Activated CD4-positive, alpha-beta T cell treated with anti-CD3 and anti-CD28 coated beads, Interleukin-2, amount 50 U/mL, for 1 hour (primary cell): ENCODE data around the gene SECTM1.
"Not testable (repeated sequence)": the region's sequence is repeated elsewhere in the genome, so short reads cannot be mapped to it uniquely, and the experiment has no call there.

Experiments used
- DNase-seq: peaks from one replicate; pipeline ENCODE4 v3.0.0-alpha.2; 2020

Gene SECTM1

DNA sequence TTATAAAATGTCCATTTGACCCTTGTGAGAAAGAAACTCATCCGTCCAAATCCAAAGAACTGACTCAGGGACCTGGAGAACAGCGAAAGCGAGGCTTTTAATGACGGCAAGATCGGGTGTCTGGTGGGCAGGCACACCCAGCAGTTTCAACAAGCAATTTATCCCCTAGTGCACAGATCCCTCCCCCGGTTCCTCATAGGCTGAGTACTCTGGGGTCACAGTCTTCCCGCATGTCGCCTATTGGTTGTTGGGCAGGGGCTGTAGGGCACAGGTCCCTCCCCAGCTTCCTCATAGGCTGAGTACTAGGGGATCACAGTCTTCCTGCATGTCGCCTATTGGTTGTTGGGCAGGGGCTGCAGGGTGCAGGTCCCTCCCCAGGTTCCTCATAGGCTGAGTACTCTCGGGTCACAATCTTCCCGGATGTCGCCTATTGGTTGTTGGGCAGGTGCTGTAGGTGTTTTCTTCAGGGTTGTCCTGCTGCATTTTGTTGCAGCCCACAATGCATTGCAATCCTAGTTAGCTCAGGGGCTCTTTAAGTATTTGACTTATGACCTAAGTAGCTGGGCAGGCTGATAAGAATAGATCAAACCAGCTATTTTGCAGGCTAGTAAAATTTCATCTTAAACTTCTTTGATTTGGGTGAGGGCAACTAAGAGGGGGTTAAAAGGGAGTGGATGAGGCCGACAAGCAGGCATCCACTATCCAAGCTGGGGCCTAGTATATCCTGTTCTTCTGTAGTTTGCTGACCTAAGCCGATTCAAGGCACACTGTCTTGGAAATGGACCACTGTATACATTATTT lies 34.4 kb upstream of the SECTM1 start:
- DNase-seq, result no peak

DNA sequence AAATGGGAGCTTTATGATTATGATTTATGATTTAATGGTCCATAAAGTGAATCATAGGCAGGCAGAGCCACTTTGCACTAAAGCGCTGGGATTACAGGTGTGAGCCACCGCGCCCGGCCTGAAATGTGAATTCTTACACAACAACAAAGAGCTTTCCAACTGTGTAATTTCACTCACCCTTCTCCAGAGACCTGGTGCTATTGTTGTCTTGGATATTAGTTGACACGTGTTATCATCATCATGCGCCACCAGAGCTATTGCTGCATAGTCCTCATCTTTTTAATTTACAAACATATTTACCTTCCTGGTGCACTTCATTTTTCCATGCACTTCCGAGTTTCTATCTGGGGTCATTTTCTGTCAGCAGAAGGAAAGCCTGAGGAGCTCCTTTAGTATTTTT lies 33.2 kb upstream of the SECTM1 start:
- DNase-seq, result no peak

- no peak for DNase-seq
Measured at GRCh38 chr17:82365606-82366295, 32.2 kb upstream of the SECTM1 start.

DNA sequence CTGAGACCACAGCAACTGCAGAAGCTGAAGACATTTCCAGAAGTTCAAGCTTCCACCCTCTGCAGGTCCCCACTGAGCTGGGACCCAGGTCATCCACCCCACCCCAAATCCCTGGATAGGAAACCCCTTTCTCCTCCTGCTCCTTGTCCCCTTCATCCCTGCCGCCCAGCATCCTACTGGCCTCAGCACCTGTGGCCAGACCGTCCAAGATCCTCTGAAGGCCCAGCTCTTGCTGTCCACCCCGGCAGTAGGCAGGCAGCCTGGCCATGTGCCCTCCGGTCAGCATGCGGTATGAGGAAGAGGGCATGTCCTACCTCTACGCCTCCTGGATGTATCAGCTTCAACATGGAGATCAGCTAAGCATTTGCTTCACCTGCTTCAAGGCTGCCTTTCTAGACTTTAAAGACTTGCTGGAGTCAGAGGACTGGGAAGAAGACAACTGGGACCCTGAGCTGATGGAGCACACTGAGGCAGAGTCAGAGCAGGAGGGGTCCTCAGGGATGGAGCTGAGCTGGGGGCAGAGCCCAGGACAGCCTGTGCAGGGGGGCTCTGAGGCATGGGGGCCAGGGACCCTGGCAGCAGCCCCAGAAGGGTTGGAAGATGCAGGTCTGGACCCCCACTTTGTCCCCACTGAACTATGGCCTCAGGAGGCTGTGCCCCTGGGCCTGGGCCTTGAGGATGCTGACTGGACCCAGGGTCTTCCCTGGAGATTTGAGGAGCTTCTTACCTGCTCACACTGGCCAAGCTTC lies 28.5 kb upstream of the SECTM1 start:
- DNase-seq, result no peak

DNA sequence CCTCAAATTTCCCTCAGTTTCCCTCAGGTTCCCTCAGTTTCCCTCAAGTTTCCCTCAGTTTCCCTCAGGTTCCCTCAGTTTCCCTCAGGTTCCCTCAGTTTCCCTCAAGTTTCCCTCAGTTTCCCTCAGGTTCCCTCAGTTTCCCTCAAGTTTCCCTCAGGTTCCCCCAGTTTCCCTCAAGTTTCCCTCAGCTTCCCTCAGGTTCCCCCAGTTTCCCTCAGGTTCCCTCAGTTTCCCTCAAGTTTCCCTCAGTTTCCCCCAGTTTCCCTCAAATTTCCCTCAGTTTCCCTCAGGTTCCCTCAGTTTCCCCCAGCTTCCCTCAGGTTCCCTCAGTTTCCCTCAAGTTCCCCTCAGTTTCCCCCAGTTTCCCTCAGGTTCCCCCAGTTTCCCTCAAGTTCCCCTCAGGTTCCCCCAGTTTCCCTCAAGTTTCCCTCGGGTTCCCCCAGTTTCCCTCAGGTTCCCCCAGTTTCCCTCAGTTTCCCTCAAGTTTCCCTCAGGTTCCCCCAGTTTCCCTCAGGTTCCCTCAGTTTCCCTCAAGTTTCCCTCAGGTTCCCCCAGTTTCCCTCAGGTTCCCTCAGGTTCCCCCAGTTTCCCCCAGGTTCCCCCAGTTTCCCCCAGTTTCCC lies 26.0 kb upstream of the SECTM1 start:
- DNase-seq, result not testable (repeated sequence)

GRCh38 chr17:82358465-82359350 lies 25.1 kb upstream of the SECTM1 start, which contains the start of gene TEX19:
Gene TEX19, plus strand, starts transcription at chr17:82359247. Its CDS starts 2,904 bp downstream, at chr17:82362151.
- no peak for DNase-seq

DNA sequence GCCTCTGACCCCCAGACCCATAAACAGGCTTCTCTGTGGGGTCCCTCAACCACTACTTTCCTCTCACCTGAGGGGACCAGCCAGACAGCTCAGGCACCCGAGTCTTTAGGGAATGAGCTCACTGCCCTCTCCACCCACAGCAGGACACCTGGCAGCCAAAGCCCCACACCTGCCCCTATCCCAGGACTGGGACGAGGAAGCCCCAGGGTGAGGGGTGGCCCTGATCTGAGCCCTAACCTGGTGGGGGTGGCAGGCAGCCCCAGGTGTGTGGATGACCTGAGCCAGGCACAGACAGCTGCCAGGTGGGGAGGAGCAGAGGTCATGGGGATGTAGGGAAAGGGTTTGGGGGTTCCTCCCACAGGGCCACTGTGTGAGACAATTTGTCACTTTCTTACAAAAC lies 23.8 kb upstream of the SECTM1 start:
- no peak for DNase-seq

DNA sequence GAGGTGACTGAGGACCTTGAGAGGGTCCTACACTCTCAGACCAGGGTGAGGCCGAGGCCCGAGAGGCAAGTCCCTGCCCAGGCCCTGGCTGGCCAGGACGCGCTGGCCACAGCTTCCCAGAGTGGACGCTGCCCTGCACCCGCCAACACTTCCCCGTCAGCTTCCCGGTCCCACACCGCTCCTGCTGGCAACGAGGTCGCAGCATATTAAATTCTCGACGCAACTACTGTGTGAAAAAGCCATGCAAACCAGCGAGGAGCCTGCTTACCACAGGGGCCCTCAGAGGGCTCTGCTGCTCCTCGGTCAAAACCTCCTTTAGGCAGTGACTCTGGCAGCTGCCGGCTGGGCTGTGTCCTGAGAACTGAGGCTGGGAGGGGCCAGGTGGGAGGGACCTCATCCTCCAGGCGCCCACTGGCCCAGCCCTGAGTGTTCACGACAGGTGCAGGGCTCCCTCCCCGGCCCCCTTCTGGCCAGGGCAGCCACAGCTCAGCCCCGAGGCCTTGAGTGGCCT lies 23.3 kb upstream of the SECTM1 start:
- DNase-seq, result no peak

GRCh38 chr17:82355770-82356427 lies 22.3 kb upstream of the SECTM1 start:
- DNase-seq, result no peak

DNA sequence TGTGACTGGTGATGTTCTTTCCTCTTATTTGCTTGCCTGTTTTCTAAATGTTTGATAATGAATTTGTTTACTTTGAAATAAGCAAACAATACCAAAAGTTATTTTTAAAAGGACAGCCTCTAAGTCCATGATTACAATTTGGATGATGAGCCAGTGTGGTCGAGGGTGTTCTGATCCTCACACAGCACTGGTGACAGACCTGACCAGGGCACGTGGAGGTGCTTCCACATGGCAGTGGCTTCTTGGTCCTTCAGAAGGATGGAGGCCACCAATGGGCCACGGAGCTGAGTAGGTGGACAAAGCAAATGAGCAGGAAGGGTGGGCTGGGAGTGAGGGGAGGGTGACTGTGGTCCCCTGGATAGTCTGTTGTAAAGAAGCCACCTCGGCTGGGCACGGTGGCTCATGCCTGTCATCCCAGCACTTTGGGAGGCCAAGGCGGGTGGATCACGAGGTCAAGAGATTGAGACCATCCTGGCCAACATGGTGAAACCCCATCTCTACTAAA lies 21.3 kb upstream of the SECTM1 start:
- no peak for DNase-seq

GRCh38 chr17:82353484-82353883 lies 19.9 kb upstream of the SECTM1 start:
- no peak for DNase-seq

GRCh38 chr17:82351713-82352488 lies 18.3 kb upstream of the SECTM1 start:
- DNase-seq, result peak; percentile 82

DNA sequence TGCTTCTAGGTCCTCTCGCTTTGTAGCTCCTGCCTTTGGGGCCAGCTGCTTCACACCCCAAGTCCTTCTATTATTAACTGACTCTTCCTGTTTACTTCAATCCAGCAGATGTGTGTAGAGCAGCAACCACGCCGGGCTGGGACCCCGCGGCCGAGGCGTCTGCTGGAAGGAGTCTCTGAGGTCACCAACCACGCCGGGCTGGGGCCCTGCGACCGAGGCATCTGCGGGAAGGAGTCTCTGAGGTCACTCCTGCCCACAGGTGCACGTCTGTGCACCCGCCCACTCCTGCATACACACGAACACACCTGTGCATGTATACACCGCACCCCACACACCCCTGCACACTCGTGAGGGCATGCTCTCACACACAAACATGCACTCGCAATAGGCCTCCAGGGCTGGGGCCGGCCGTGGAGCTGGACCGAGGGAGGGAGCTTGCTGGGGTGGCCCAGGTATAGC lies 17.7 kb upstream of the SECTM1 start:
- DNase-seq, result no peak

DNA sequence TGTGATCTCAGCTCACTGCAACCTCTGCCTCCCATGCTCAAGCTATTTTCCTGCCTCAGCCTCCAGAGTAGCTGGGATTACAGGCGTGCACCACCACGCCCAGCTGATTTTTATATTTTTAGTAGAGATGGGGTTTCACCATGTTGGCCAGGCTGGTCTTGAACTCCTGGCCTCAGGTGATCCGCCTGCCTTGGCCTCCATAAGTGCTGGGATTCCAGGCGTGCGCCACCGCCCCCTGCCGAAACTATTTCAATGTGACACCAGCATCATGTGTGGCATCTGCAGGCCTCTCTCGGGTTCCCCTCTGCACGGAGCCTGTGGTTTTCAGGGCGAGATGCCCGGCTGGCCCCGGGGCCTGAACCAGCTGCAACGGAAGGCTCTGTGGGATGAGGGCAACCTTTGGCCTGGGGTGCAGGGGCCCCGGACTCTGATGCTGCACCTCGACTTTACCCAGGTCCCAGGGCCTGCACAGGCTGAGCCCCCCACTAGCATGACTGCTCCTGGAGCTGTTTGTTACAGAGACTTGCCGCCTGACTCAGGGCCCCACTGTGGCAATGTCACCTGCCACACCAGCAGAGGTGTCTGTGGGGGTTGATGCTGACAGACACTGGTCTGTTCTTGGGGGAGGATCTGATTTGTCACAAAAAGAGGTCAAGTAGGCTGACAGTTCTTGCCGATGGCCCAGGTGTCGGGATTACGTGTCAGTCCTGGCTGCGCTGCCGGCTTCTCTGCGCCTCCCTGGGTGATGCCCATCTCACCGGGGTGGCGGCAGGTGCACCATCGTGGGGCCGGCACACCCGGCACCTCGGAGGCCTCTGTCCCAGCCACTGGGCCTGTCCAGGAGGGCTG lies 16.8 kb upstream of the SECTM1 start:
- peak; percentile 38 for DNase-seq

DNA sequence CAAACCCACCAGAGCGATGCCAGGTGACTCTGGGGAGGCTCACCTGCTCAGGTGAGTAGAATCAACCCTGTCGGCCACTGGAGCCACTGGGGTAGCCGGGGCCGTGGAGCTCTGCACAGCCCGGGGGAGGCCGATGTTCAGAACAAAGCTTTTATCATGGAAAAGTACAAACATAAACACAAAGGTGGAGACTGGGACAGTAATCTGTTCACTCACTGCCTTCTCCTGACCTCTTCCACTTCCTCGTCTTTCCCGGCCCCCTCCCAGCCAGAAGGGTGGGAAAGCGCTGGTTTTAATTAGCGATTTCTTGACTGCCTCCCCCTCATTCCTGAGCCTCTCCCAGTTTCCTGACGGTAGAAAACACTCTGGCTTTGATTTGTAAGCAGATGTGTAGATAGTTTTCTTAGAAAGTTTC lies 15.7 kb upstream of the SECTM1 start:
- no peak for DNase-seq

DNA sequence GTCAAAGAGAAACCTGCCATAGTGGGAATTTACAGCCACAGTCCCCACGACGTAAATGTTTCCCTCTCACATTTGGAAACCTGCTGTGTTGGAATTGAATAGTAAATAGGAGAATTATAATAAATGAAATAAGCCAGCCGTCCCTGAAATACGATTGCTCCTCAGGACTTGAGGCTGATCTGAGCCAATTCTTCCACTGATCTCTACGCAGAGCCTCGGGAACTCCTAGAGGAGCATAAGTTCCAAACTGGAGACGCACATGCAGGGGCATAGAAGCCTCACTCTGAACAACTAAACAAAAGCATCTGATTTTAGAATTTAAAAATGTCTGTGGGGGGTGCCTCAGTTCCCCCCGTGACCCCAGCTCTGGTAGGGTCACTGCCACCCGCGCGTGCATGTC lies 15.3 kb upstream of the SECTM1 start:
- no peak for DNase-seq

- DNase-seq, result no peak
Measured at GRCh38 chr17:82348434-82348833, 14.9 kb upstream of the SECTM1 start.

DNA sequence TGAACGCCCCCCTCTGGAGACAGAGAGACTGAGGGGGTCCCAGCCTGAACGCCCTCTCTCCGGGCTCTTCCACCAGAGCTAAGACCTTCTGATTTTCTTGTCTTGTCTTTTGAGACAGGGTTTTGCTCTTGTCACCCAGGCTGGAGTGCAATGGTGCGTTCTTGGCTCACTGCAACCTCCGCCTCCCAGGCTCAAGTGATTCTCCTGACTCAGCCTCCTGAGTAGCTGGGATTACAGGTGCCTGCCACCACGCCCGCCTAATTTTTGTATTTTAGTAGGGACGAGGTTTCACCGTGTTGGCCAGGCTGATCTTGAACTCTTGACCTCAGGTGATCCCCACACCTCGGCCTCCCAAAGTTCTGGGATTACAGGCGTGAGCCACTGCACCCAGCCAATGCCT lies 14.4 kb upstream of the SECTM1 start:
- DNase-seq, result not testable (repeated sequence)
